Mesodermal cell (in vitro differentiated cells): ENCODE results near the gene KRT8.
"Not testable (repeated sequence)": the region's sequence is repeated elsewhere in the genome, so short reads cannot be mapped to it uniquely, and the experiment has no call there.

Source experiments
- H3K27ac ChIP-seq: 2 replicates; pipeline ENCODE4 v1.7.0; 2013; ENCODE audit warnings: mild to moderate bottlenecking, low read depth, low read length, moderate library complexity; ENCODE audit not compliant: severe bottlenecking
- H3K36me3 ChIP-seq: 2 replicates; pipeline ENCODE4 v1.7.1; 2013; ENCODE audit warnings: mild to moderate bottlenecking, low read length, moderate library complexity; ENCODE audit not compliant: control insufficient read depth, insufficient read depth
- H3K4me1 ChIP-seq: one replicate; pipeline ENCODE4 v1.7.1; 2013; ENCODE audit warnings: mild to moderate bottlenecking, low read length; ENCODE audit not compliant: insufficient read depth, control insufficient read depth, poor library complexity, severe bottlenecking
- H3K4me3 ChIP-seq: 2 replicates; pipeline ENCODE4 v1.7.0; 2013; ENCODE audit warnings: low read length, control low read depth, mild to moderate bottlenecking; ENCODE audit not compliant: insufficient read depth, poor library complexity, severe bottlenecking; ENCODE audit errors: extremely low read depth
- H3K9me3 ChIP-seq: 2 replicates; pipeline ENCODE4 v1.7.1; 2013; ENCODE audit warnings: mild to moderate bottlenecking, low read length, moderate library complexity; ENCODE audit not compliant: control insufficient read depth
- WGBS, 2 experiments: methylation state at CpG; one replicate each; pipeline ENCODE4 v1.1.5; 2013; ENCODE audit warnings: missing lambda C conversion rate in 2 of 2; ENCODE audit not compliant: insufficient coverage in 2 of 2; 5-methylcytosine and 5-hydroxymethylcytosine counted together

Gene KRT8

DNA sequence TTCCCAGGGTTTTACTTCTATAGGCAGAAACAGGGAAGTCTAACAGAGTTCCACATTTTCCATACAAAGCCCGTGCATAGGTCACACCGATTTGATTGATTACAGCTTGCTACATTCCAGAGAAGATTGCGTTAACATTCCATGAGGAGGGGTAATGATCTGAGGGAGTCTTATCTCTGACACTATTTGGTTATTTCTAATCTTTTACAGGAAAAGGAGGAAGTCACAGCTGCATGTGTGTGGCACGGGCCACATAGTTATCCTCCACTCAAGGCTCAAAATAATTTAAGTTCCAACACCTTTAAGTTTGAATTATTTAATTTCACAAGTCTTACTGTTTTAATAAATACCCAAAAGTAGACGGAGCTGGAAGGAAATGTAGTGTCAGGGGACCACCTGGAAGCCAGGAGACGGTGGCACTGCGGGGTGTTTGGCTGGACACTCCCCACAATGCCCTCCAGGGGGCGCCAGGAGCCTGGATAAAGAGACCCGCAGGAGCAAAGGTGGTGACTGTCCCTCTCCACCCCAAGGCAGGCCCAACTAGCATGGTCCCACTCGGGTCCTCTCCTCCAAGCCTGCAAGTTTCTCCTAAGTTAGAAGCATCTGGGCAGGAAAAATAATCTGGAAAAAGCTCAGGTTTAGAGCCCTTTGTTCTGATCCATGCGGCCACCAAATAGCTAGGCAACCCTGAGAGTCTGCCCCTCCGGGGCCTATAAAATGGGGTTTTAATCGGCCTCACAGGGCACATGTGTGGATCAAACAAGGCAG is 20.2 kb downstream of the KRT8 start:
- peak overlapping the region; percentile 82 for H3K27ac ChIP-seq
- no peaks in the 10 kb centered on the region for H3K36me3 ChIP-seq
- no peak overlapping the region for H3K4me3 ChIP-seq
- H3K4me1 ChIP-seq, result peaks cover 16% of the 10 kb centered on the region
- H3K9me3 ChIP-seq, result no peaks in the 10 kb centered on the region
- 29 to 38% methylated on average over 8 to 11 of the region's 13 CpGs for WGBS, 2 experiments

DNA sequence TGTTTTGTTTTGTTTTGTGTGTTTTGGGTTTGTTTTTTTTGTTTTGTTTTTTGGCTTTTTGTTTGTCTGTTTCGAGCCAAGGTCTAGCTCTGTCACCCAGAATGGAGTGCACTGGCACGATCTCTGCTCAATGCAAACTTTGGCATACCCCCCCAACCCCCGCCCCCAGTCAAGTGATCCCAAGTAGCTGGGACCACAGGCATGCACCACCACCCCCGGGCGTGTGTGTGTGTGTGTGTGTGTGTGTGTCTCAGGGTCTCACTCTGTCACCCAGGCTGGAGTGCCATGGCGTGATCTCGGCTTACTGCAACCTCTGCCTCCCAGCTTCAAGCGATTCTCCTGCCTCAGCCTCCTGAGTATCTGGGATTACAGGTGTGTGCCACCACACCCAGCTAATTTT is 24.4 kb downstream of the KRT8 start:
- H3K4me1 ChIP-seq, result peaks cover 23% of the 10 kb centered on the region
- not testable (repeated sequence) for H3K27ac ChIP-seq, H3K36me3 ChIP-seq, H3K4me3 ChIP-seq, H3K9me3 ChIP-seq
- 80 to 85% methylated on average over 2 to 3 of the region's 8 CpGs for WGBS, 2 experiments

DNA sequence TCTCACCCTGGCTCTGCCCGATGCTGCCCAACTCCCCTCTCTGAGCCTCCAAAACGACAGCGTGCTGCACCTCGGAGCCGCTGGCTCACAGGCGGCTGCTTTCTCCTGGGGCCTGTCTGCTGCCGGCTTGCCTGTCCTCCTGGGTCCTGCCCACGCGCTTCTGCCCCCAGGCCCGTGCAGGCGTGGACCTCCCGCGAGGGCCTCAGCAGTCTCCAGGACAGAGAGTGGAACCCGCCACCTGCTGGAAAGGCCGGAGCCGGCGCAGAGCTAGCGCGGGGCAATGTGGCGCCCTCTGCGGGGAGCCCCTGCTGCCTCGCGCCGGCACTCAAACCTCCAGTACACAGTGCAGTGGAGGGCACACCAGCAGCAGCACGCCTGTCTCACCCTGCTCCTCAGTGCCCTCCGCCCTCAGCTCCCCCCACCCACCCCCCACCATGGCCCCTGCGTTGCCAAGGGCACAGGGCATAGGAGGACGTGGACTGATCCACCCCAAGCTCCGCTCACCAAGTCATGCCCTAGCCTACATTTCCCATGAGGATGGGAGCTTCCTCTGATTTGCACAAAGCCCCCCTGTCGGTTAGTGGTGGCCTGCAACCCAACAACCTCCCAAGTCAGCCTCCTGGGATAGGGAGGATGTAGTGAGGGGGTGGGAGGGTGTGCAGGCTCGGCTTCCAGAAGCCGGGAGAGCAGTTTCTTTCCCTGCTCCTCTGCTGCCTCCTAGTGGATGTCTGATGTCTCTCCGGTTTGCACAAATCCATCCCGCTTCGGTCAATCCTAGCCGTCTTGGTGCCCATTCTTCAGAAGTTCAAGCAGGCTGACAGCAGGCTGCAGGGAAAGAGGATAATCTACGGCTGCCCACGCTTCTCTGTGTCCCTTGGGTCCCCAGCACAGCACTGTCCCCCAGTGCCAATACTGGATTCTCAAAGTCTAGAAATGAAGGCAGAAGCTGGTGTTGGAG is 25.2 kb downstream of the KRT8 start:
- peaks cover 21% of the 10 kb centered on the region for H3K4me1 ChIP-seq
- H3K27ac ChIP-seq, result no peak overlapping the region
- no peak overlapping the region for H3K4me3 ChIP-seq
- 8 to 10% methylated on average over 30 to 31 of the region's 38 CpGs for WGBS, 2 experiments
- H3K9me3 ChIP-seq, result no peaks in the 10 kb centered on the region
- H3K36me3 ChIP-seq, result no peaks in the 10 kb centered on the region

DNA sequence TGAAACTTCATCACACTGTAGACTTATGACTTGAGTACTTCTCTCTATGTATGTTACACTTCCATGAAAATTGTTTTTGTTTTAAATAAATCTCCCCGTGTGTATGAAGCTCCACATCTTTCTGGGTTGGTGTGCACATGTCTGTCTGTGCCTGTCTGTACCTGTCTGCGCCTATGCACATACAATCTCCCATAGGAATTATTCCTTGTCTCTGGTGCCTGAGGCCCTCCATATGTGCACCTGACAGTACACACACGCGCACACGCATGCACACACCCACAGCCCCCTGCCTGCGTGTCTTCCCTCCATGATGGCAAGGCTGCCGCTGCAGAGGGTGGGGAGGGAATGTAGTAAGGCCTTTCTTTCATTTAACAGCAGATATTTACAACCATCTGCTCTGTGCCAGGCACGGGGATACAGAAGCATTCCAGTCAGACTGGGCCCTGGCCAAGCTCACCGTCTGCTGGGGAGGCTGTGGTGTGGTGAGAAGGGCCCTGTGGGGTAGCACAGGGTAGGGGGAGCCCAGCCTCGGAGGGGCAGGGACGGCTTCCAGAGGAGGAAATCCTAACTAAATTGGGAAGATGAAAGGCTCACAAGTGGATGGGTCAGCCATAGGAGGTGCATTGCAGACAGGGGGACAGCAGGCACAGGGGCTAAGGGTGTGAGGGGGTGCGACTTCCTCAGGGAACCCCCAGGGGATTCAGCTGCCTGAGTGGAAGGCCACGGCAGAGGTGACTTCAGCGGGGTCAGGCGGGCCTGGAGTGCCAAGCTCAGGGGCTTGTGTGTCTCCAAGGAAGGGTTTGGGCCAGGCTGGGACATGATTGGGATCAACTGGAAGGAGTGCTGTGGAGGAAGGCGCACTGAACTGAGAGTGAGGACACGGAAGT is 26.1 kb downstream of the KRT8 start:
- Histone ChIP-seq H3K36me3 (no peaks in the 10 kb centered on the region), H3K4me3 (no peak overlapping the region), H3K9me3 (no peaks in the 10 kb centered on the region), H3K4me1 (peaks cover 18% of the 10 kb centered on the region), H3K27ac (no peak overlapping the region)
- WGBS, 2 experiments, result 86 to 92% methylated on average over 15 of the region's 17 CpGs

DNA sequence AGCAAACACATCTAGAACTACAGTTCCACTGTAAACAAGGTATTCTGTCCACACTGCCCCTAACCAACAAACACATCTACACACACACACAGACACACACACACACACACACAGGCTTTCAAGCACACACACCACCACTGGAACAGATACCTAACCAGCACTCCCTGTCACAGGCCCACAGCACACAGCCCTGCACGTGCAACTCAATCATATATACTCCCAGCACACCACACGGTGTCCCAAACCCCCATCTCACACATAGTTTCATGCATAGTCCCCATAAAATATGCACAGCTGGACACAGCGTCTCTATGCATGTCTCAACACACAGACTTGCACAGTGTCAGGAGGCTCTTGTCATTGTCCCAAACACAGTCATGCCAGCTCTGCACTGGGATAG is 27.6 kb downstream of the KRT8 start:
- no peak overlapping the region for H3K4me3 ChIP-seq
- no peaks in the 10 kb centered on the region for H3K9me3 ChIP-seq
- 74 to 84% methylated on average over 3 of the region's 3 CpGs for WGBS, 2 experiments
- no peak overlapping the region for H3K27ac ChIP-seq
- peaks cover 32% of the 10 kb centered on the region for H3K4me1 ChIP-seq
- H3K36me3 ChIP-seq, result no peaks in the 10 kb centered on the region

DNA sequence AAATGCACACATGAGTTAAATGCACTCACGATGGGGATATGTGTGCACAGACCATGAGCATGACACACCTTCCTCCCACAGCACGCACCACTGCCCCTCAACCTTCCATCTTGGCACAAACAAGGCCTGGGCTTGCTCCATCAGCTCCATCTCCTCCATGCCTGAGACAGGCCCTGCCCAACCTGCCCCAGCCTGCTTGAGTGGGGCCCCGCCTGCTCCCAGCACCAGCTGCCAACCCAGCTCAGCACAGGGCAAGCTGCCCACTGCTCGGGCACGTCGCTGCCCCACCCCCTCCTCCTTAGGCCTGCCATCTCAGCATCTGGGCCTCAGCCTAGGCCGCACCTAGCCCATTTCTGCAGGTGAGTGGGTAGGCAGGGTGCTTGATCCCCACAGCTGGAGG is 28.5 kb downstream of the KRT8 start:
- Histone ChIP-seq H3K36me3 (no peaks in the 10 kb centered on the region), H3K4me1 (peaks cover 40% of the 10 kb centered on the region), H3K9me3 (no peaks in the 10 kb centered on the region), H3K27ac (no peak overlapping the region), H3K4me3 (no peak overlapping the region)
- WGBS, 2 experiments, result 91 to 100% methylated on average over 2 to 3 of the region's 7 CpGs

DNA sequence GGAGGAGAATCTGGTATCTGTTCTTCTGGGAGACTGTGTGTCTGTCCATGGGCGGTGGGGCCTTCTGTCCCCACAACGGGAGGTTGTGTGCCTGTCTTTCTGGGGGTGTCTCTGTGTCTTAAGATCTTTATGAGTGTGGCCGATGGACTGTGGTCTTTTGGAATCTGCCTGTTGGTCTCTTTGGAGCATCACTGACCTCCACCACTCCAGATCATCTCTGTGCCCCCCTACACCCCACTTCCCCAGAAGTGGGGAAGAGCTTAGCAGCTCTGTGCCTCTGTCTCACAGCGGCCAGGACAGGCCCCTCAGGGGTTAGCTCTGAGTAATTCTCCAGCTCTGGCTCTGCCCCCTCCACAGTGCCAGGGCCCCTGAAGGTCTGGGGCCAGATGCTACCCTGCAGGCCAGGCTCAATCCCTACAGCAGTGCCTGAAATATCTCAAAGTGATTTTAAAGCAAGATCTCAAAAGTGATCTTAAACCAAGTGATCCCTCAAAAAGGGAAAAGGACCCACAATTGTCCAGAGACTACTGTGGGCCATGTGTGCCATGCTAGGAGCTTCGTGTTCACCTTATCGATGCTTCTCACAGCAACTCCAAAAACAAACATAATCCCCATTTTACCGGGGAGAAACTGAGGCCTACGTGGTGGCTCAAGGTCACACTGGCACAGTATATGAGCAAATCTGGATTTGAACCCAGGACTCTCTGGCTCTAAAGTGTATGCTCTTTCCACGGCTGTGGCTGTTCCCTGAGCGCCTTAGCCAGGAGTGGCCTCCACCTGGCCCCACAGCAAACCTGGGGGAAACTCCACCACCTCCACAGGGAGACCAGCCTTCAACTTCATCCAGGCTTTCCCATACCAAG is 30.1 kb downstream of the KRT8 start:
- Histone ChIP-seq H3K27ac (peak overlapping the region; percentile 80), H3K4me3 (no peak overlapping the region), H3K4me1 (peaks cover 50% of the 10 kb centered on the region), H3K9me3 (no peaks in the 10 kb centered on the region), H3K36me3 (no peaks in the 10 kb centered on the region)
- WGBS, 2 experiments, result 83 to 88% methylated on average over 6 to 9 of the region's 10 CpGs

DNA sequence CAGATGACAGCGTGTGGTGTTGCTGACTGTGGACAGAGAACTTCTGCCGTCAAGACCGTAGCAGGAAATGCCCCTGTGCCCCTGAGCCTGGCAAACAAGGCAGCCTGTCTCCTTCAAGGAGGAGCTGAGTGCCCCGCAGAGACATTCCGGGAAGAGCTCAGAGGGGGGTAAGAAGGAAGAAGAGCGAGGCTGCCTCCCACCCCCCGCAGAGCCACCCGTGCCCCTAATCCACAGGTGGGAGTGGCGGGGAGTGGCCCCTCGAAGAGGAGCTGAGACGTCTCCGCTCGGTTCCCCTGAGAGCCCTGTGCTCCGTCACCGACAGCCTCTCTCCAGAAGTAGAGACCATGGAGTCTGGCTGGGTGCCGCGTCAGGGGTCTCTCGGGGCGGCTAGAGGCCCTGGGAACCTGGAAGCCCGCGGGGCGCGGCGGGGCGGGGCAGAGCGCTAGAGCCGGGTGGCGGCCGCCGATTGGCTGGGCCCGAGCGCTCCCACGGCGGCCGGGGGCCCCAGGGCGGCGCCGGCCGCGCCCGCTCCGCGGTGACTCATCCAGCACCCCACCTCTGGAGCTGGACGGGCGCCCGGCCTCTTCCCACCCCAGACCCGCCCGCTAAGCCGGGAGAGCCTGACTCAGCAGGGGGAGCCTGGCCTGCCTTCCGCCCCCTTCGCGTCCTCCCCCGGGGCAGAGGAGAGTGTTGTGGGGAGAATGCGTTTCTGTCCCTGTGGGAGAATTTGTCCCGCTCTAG is 30.9 kb downstream of the KRT8 start:
- Histone ChIP-seq H3K4me3 (peak overlapping the region; percentile 21), H3K4me1 (peaks cover 46% of the 10 kb centered on the region), H3K36me3 (no peaks in the 10 kb centered on the region), H3K27ac (peak overlapping the region; percentile 81), H3K9me3 (no peaks in the 10 kb centered on the region)
- WGBS, 2 experiments, result 6 to 11% methylated on average over 26 to 44 of the region's 55 CpGs

DNA sequence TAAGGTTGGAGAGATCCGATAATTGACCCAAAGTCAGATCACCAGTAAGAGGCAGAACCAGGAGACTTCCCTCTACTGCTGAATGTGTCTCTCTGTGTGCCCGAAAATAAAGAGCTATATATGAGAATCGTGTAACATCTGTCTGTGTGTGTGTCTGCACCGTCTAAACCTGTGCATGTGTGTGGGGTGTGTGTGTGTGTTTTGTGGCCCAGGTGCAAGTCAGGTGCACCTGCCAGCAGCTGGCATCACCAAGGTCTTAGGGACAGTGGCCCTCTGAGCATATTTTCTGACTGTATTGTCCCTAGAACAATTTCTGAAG is 31.4 kb downstream of the KRT8 start:
- H3K4me3 ChIP-seq, result peak overlapping the region; percentile 21

More for the DNA sequence above, 31.4 kb downstream of the KRT8 start:
- Histone ChIP-seq H3K4me1 (peaks cover 43% of the 10 kb centered on the region), H3K9me3 (no peaks in the 10 kb centered on the region), H3K27ac (peak overlapping the region; percentile 81), H3K36me3 (no peaks in the 10 kb centered on the region)
- WGBS, 2 experiments, result 94 to 96% methylated on average over 3 to 4 of the region's 4 CpGs
